OCI-LY3 (cell line): ENCODE measurements around the gene LMBR1.

Experiments used
- EZH2phosphoT487 ChIP-seq: fragments of 200-600 bp; shearing (Covaris generic); IDR thresholded peaks from 2 replicates; pipeline ENCODE4 v1.6.1; 2018; ENCODE audit warnings: antibody characterized with exemption, mixed run types, low read depth
- TF ChIP-seq, protein P1 (sequence below): fragments of 200-600, 300-600 bp; sonication (generic); IDR thresholded peaks from 2 replicates; pipeline ENCODE4 v1.5.1; 2014; ENCODE audit warnings: antibody characterized with exemption, low read length, low read depth

DNA sequence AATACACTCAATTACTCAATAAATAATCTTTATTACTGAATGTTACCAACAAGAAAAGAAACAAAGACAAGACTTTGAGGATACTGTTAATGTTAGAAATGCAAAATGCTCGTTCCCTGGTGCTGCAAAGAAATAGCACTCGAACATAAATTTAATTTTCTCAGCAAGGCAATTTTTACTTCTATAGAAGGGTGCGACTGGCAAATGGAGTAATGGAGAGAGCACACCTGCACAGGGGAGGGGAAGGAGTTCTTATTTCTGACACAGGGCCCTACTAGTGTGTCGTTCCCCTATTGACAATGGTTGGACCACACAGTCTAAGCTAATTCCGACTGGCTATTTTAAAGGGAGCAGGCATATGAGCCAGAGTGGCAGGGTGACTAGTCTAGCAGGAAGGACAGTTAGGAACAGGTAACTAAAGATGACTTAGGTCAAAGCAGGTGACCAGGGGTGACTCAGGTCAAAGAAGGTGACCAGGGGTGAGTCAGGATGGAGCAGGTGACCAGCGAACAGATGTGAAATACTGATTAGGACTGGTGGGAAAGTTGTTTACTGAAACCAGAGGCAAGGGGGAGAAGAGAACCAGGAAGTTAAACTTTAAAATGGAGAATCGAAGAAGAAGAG lies 133.3 kb downstream of the LMBR1 start:
- TF ChIP-seq, protein P1, sequence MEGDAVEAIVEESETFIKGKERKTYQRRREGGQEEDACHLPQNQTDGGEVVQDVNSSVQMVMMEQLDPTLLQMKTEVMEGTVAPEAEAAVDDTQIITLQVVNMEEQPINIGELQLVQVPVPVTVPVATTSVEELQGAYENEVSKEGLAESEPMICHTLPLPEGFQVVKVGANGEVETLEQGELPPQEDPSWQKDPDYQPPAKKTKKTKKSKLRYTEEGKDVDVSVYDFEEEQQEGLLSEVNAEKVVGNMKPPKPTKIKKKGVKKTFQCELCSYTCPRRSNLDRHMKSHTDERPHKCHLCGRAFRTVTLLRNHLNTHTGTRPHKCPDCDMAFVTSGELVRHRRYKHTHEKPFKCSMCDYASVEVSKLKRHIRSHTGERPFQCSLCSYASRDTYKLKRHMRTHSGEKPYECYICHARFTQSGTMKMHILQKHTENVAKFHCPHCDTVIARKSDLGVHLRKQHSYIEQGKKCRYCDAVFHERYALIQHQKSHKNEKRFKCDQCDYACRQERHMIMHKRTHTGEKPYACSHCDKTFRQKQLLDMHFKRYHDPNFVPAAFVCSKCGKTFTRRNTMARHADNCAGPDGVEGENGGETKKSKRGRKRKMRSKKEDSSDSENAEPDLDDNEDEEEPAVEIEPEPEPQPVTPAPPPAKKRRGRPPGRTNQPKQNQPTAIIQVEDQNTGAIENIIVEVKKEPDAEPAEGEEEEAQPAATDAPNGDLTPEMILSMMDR: no peak
- no peak for TF ChIP-seq EZH2phosphoT487
